Panc1 (cell line): ENCODE measurements around the gene HSF2BP.

Experiments
- CTCF ChIP-seq: fragments of 450-650 bp; IDR thresholded peaks from 2 replicates; pipeline ENCODE4 v1.5.1; 2017; ENCODE audit warnings: mild to moderate bottlenecking
- POLR2AphosphoS5 ChIP-seq: IDR thresholded peaks from 2 replicates; pipeline ENCODE4 v1.6.1; 2012; ENCODE audit warnings: mild to moderate bottlenecking, low read depth, low read length, moderate library complexity
- REST ChIP-seq, 2 experiments: IDR thresholded peaks; 2 replicates each; pipeline ENCODE4 v1.6.1; 2011 to 2012; ENCODE audit warnings: low read depth in 2 of 2, control low read depth in 1 of 2, low read length in 1 of 2, mild to moderate bottlenecking in 1 of 2, moderate library complexity in 1 of 2; ENCODE audit not compliant: insufficient read depth in 1 of 2

GRCh38 chr21:43665879-43666278, 6.6 kb upstream of the HSF2BP start:
- no peak for TF ChIP-seq CTCF
- TF ChIP-seq REST (IDR thresholded peaks at IDR 0.05; ENCODE audit: insufficient read depth in 1 of 2, low read depth in 2 of 2, low read length in 1 of 2), result no peak
- no peak for TF ChIP-seq POLR2AphosphoS5
